ENCODE results near the gene ZNF563. TPM values are rescaled to one million over a fixed set of nuclear protein-coding genes. Genes with fewer than 3 reads are reported as not detected.
A peak's percentile ranks its signal among the peaks of the same experiment; 100 is the strongest.

ZNF563 gene
- total RNA-seq = 1 to 10 TPM; 4.5 to 5.1 TPM
- polyA plus RNA-seq (2013, experiment 1 of 2) = 4.2 TPM
- polyA plus RNA-seq (2013, experiment 2 of 2) = 4.6 TPM
- total RNA-seq = 1.3 to 36.1 (median 16.1) reads per million in 172 experiments

GRCh38 chr19:12333162-12334159 lies at the start of gene ZNF563:
Gene ZNF563 (minus strand): TSS chr19:12333633. CDS start chr19:12333482, 151 bp downstream.
- intact Hi-C loops (cut with DNase I, micrococcal nuclease) = loop anchor here (1.0 to 10.0 kb wide), 6 partner anchors 31 to 449 kb away; partner anchors contain the start of genes ZNF136 (in 2 of the 2), ZNF44 (in 1 of the 2), ZNF442 (in 1 of the 2) and ZNF69 (in 1 of the 2)
- CTCF ChIA-PET = interaction anchor here (0.9 to 1.9 kb wide), 6 partner anchors 14 to 410 kb away, joined by 3 to 9 read pairs (median 4); partner anchors contain the start of genes ZNF20 and ZNF442
- H3K27me3 ChIP-seq (ENCODE audit: control insufficient read depth in 1 of 2, insufficient read depth in 2 of 2, low read length in 2 of 2) = no peaks in the 10 kb centered on the region
- Mint-ChIP-seq H3K9me3 (no peaks in the 10 kb centered on the region), H3K4me3 (peak within 1 kb of the TSS; percentile 100), H3K27me3 (no peaks in the 10 kb centered on the region), H3K36me3 (ENCODE audit: low read depth) (peaks cover 9% of the 10 kb centered on the region), H3K27ac (peak within 1 kb of the TSS; percentile 96), H3K4me1 (ENCODE audit: low read depth) (peaks cover 47% of the 10 kb centered on the region)
- TF ChIP-seq CTCF (IDR thresholded peaks at IDR 0.05) = no peak
- peak within 1 kb of the TSS; percentile 86 for H3K4me3 ChIP-seq (ENCODE audit: low read length)
- H3K27ac ChIP-seq (ENCODE audit: low read depth in 1 of 2, low read length in 2 of 2) = peak within 1 kb of the TSS; percentile 84 to 90
- H3K36me3 ChIP-seq (ENCODE audit: insufficient read depth, low read length) = no peaks in the 10 kb centered on the region
- ATAC-seq (ENCODE audit: poor library complexity) = peak; percentile 92
- H3K4me1 ChIP-seq (ENCODE audit: insufficient read depth, low read length) = peaks cover 25% of the 10 kb centered on the region
- POLR2A ChIA-PET = interaction anchor here (0.7 to 2.9 kb wide), 24 partner anchors 13 to 536 kb away, joined by 3 to 64 read pairs (median 6); partner anchors contain the start of genes ZNF136, ZNF20, ZNF44 and ZNF442
- DNase-seq = peak; percentile 96 to 99 (median 98)
- H3K9me3 ChIP-seq (ENCODE audit: control insufficient read depth in 1 of 2, insufficient read depth in 1 of 2, low read length in 2 of 2) = no peaks in the 10 kb centered on the region

GRCh38 chr19:12380444-12380737 lies 47.0 kb upstream of the ZNF563 start:
- H3K27me3 Mint-ChIP-seq = no peaks in the 10 kb centered on the region
- H3K27me3 ChIP-seq (ENCODE audit: control insufficient read depth in 1 of 2, insufficient read depth in 2 of 2, low read length in 2 of 2) = no peaks in the 10 kb centered on the region
- peaks cover 13% of the 10 kb centered on the region for H3K36me3 ChIP-seq (ENCODE audit: insufficient read depth, low read length)
- no peak overlapping the region for H3K4me3 ChIP-seq (ENCODE audit: low read length)
- peaks cover 24% of the 10 kb centered on the region for H3K9me3 Mint-ChIP-seq
- intact Hi-C loops (cut with DNase I, micrococcal nuclease) = no loop called here
- DNase-seq (no peak), ATAC-seq (ENCODE audit: poor library complexity) (no peak)
- H3K27ac ChIP-seq (ENCODE audit: low read depth in 1 of 2, low read length in 2 of 2) = no peak overlapping the region
- no peak for TF ChIP-seq CTCF (IDR thresholded peaks at IDR 0.05)
- peaks cover 46 to 64% of the 10 kb centered on the region in 2 experiments for H3K9me3 ChIP-seq (ENCODE audit: control insufficient read depth in 1 of 2, insufficient read depth in 1 of 2, low read length in 2 of 2)
- POLR2A ChIA-PET = no interaction called here
- no peaks in the 10 kb centered on the region for H3K4me1 ChIP-seq (ENCODE audit: insufficient read depth, low read length)
- H3K4me1 Mint-ChIP-seq (ENCODE audit: low read depth) = no peaks in the 10 kb centered on the region
- peaks cover 89% of the 10 kb centered on the region for H3K36me3 Mint-ChIP-seq (ENCODE audit: low read depth)
- H3K4me3 Mint-ChIP-seq = no peak overlapping the region
- no peak overlapping the region for H3K27ac Mint-ChIP-seq
- CTCF ChIA-PET = no interaction called here

- ChIA-PET POLR2A (no interaction called here), CTCF (no interaction called here)
- no peak for ATAC-seq (ENCODE audit: poor library complexity)
- Histone ChIP-seq H3K9me3 (ENCODE audit: control insufficient read depth in 1 of 2, insufficient read depth in 1 of 2, low read length in 2 of 2) (peaks cover 50 to 61% of the 10 kb centered on the region in 2 experiments), H3K36me3 (ENCODE audit: insufficient read depth, low read length) (peaks cover 13% of the 10 kb centered on the region), H3K27me3 (ENCODE audit: control insufficient read depth in 1 of 2, insufficient read depth in 2 of 2, low read length in 2 of 2) (no peaks in the 10 kb centered on the region), H3K4me1 (ENCODE audit: insufficient read depth, low read length) (no peaks in the 10 kb centered on the region), H3K27ac (ENCODE audit: low read depth in 1 of 2, low read length in 2 of 2) (no peak overlapping the region), H3K4me3 (ENCODE audit: low read length) (no peak overlapping the region)
- Mint-ChIP-seq H3K27ac (no peak overlapping the region), H3K4me1 (ENCODE audit: low read depth) (no peaks in the 10 kb centered on the region), H3K27me3 (no peaks in the 10 kb centered on the region), H3K4me3 (no peak overlapping the region), H3K36me3 (ENCODE audit: low read depth) (peaks cover 84% of the 10 kb centered on the region), H3K9me3 (peaks cover 22% of the 10 kb centered on the region)
- no peak for DNase-seq
- TF ChIP-seq CTCF (IDR thresholded peaks at IDR 0.05) = no peak
- intact Hi-C loops (cut with DNase I, micrococcal nuclease) = no loop called here
These were observed 46.5 kb upstream of the ZNF563 start for GRCh38 chr19:12379732-12380443.
